Esophagus mucosa (tissue), 1 donor: Measurements from ENCODE around the gene SPTBN5. TPM values are rescaled to one million over a fixed set of nuclear protein-coding genes. Genes with fewer than 3 reads are reported as not detected.

Experiments
- ATAC-seq: fragments of 200-7000 bp; cut with Tn5 transposase; one replicate; pipeline ENCODE4 v1.9.1; 2020
- total RNA-seq: library from RNA; stranded (reverse); gene quantifications from one replicate; pipeline ENCODE4 v1.2.4, GENCODE V29; 2023
- donor health status: DM: yes; HTN: yes; CAD: no.

SPTBN5 gene
- total RNA-seq, 1 donor from 2014 or later: 2.1 TPM

- no peak for ATAC-seq
Observed at GRCh38 chr15:41801185-41801584, 92.7 kb downstream of the SPTBN5 start.

- no peak for ATAC-seq
Observed at GRCh38 chr15:41799488-41799805, 94.4 kb downstream of the SPTBN5 start.

- peak; percentile 2 for ATAC-seq
Observed at GRCh38 chr15:41798607-41799487, 95.0 kb downstream of the SPTBN5 start.

Other genes starting within 250 kb of the SPTBN5 start
- 18.2 TPM for gene MGA, start 233.6 kb downstream of the SPTBN5 start, total RNA-seq
- gene MAPKBP1, start 119.6 kb downstream of the SPTBN5 start, total RNA-seq: 26.1 TPM
- 35.4 TPM for gene JMJD7, start 66.0 kb downstream of the SPTBN5 start, total RNA-seq
- 23.6 TPM for gene PLA2G4B, start 55.2 kb downstream of the SPTBN5 start, total RNA-seq
- 32.0 TPM for gene EHD4, start 78.5 kb upstream of the SPTBN5 start, total RNA-seq
- 18.1 TPM for gene PLA2G4E, start 127.0 kb upstream of the SPTBN5 start, total RNA-seq
- 1.5 TPM for gene PLA2G4D, start 200.5 kb upstream of the SPTBN5 start, total RNA-seq